MCF 10A (cell line): ENCODE results near the gene CLEC3B. TPM values are rescaled to one million over a fixed set of nuclear protein-coding genes. Genes with fewer than 3 reads are reported as not detected.
"Not testable (repeated sequence)": the region's sequence is repeated elsewhere in the genome, so short reads cannot be mapped to it uniquely, and the experiment has no call there.

Experiments used
- BruUV-seq: library from RNA; stranded (reverse); fragments of 400-500 nt; replicated peaks from 2 replicates; lab custom pipeline; 2021; lab: Mats Ljungman, UMichigan
- CTCF ChIA-PET: fragments of 300-600 bp; sonication (Branson Sonifier 250); formaldehyde crosslinking; extraction: SDS; loops from one replicate; lab custom pipeline; 2021; ENCODE audit warnings: antibody characterized with exemption, inconsistent platforms; lab: Yijun Ruan, JAX
- POLR2A ChIA-PET: fragments of 300-600, 350-650 bp; sonication (Branson Sonifier 250); formaldehyde crosslinking; extraction: SDS; loops from one replicate; lab custom pipeline; 2020; ENCODE audit warnings: antibody characterized with exemption, inconsistent platforms; lab: Yijun Ruan, JAX
- DNase-seq: peaks from one replicate; pipeline ENCODE4 v3.0.0-alpha.2; 2018; ENCODE audit not compliant: unreplicated experiment
- H3K27ac Mint-ChIP-seq: one replicate; pipeline ENCODE4 v1.8.0; 2022; ENCODE audit warnings: mild to moderate bottlenecking, low read depth, mixed read lengths; ENCODE audit not compliant: unreplicated experiment
- H3K27me3 Mint-ChIP-seq: one replicate; pipeline ENCODE4 v1.8.0; 2022; ENCODE audit warnings: mixed read lengths; ENCODE audit not compliant: insufficient read depth, unreplicated experiment
- H3K36me3 Mint-ChIP-seq: one replicate; pipeline ENCODE4 v1.8.0; 2022; ENCODE audit warnings: mild to moderate bottlenecking, moderate library complexity, mixed read lengths; ENCODE audit not compliant: insufficient read depth, unreplicated experiment
- H3K4me1 Mint-ChIP-seq: one replicate; pipeline ENCODE4 v1.8.0; 2022; ENCODE audit warnings: mixed read lengths; ENCODE audit not compliant: insufficient read depth, unreplicated experiment
- H3K4me3 Mint-ChIP-seq: one replicate; pipeline ENCODE4 v1.8.0; 2022; ENCODE audit warnings: mild to moderate bottlenecking, moderate library complexity, mixed read lengths; ENCODE audit not compliant: unreplicated experiment
- H3K9me3 Mint-ChIP-seq: one replicate; pipeline ENCODE4 v1.8.0; 2022; ENCODE audit warnings: mixed read lengths; ENCODE audit not compliant: unreplicated experiment
- CTCF ChIP-seq: fragments of 200-600 bp; IDR thresholded peaks from one replicate; pipeline ENCODE4 v1.8.0; 2022; ENCODE audit warnings: antibody characterized with exemption, mild to moderate bottlenecking; ENCODE audit not compliant: unreplicated experiment
- intact Hi-C: fragments of 100-400 bp; cut with micrococcal nuclease; formaldehyde crosslinking; loops from 2 replicates; pipeline ENCODE4 v1.14.1; 2022
- total RNA-seq: library from RNA; stranded (reverse); gene quantifications from 2 replicates; pipeline ENCODE4 v1.2.3, GENCODE V29; 2022

Gene CLEC3B
- total RNA-seq, 1 experiment from 2014 or later: not detected

GRCh38 chr3:45049807-45050206, 23.7 kb downstream of the CLEC3B start:
- no TSS peak for BruUV-seq
- Mint-ChIP-seq H3K27ac (peak overlapping the region; percentile 72), H3K4me3 (no peak overlapping the region), H3K27me3 (peaks cover 8% of the 10 kb centered on the region), H3K4me1 (peaks cover 19% of the 10 kb centered on the region), H3K36me3 (no peaks in the 10 kb centered on the region), H3K9me3 (peaks cover 10% of the 10 kb centered on the region)
- intact Hi-C loops: no loop called here
- no peak for TF ChIP-seq CTCF
- no peak for DNase-seq
- ChIA-PET POLR2A (interaction anchor here (0.8 kb wide), 1 partner anchor 91 kb away, joined by 3 read pairs; no protein-coding TSS in a partner anchor), CTCF (interaction anchor here (0.8 to 3.8 kb wide), 4 partner anchors 9 to 450 kb away, joined by 3 to 23 read pairs (median 6); no protein-coding TSS in a partner anchor)

- POLR2A ChIA-PET: no interaction called here
- TF ChIP-seq CTCF: no peak
- H3K27me3 Mint-ChIP-seq: peaks cover 8% of the 10 kb centered on the region
- H3K4me3 Mint-ChIP-seq: no peak overlapping the region
- CTCF ChIA-PET: interaction anchor here (0.5 to 3.8 kb wide), 4 partner anchors 10 to 159 kb away, joined by 3 to 23 read pairs (median 8); no protein-coding TSS in a partner anchor
- no peaks in the 10 kb centered on the region for H3K36me3 Mint-ChIP-seq
- BruUV-seq: no TSS peak
- H3K9me3 Mint-ChIP-seq: peaks cover 10% of the 10 kb centered on the region
- H3K27ac Mint-ChIP-seq: no peak overlapping the region
- peaks cover 37% of the 10 kb centered on the region for H3K4me1 Mint-ChIP-seq
- intact Hi-C loops: no loop called here
- DNase-seq: no peak
Measured at GRCh38 chr3:45051685-45052084, 25.6 kb downstream of the CLEC3B start.

GRCh38 chr3:45053805-45054195, 27.7 kb downstream of the CLEC3B start:
- CTCF ChIA-PET: interaction anchor here (0.6 to 5.5 kb wide), 8 partner anchors 9 to 608 kb away, joined by 3 to 26 read pairs (median 6); no protein-coding TSS in a partner anchor
- H3K36me3 Mint-ChIP-seq, intact Hi-C loops, H3K4me3 Mint-ChIP-seq, H3K27me3 Mint-ChIP-seq, BruUV-seq, DNase-seq: not testable (repeated sequence)
- Mint-ChIP-seq H3K27ac (peak overlapping the region; percentile 43), H3K4me1 (peaks cover 49% of the 10 kb centered on the region), H3K9me3 (peaks cover 10% of the 10 kb centered on the region)
- POLR2A ChIA-PET: interaction anchor here (0.6 to 4.2 kb wide), 9 partner anchors 11 to 602 kb away, joined by 3 to 37 read pairs (median 4); partner anchors contain the start of gene CDCP1

GRCh38 chr3:45054196-45054857, 28.2 kb downstream of the CLEC3B start:
- Mint-ChIP-seq H3K27me3 (peaks cover 7% of the 10 kb centered on the region), H3K27ac (peak overlapping the region; percentile 43), H3K9me3 (peaks cover 10% of the 10 kb centered on the region), H3K36me3 (no peaks in the 10 kb centered on the region), H3K4me1 (peaks cover 49% of the 10 kb centered on the region), H3K4me3 (peak overlapping the region; percentile 5)
- DNase-seq: peak; percentile 96
- BruUV-seq: no TSS peak
- POLR2A ChIA-PET: interaction anchor here (0.6 to 4.2 kb wide), 14 partner anchors 12 to 602 kb away, joined by 3 to 37 read pairs (median 4); partner anchors contain the start of gene CDCP1
- CTCF ChIA-PET: interaction anchor here (0.6 to 5.5 kb wide), 8 partner anchors 10 to 608 kb away, joined by 3 to 26 read pairs (median 5); partner anchors contain the start of gene CDCP1
- intact Hi-C loops: no loop called here
- no peak for TF ChIP-seq CTCF
